Astrocyte (in vitro differentiated cells and primary cell): ENCODE data around the gene ADRB1. TPM values are rescaled to one million over a fixed set of nuclear protein-coding genes. Genes with fewer than 3 reads are reported as not detected.

Source experiments
- DNase-seq: peaks from one replicate; pipeline ENCODE4 v3.0.0-alpha.2; 2010; ENCODE audit warnings: low read depth
- FAIRE-seq: peaks from 2 replicates; lab custom pipeline; 2011; peaks lifted over from hg19 to GRCh38; lab: Jason Lieb, UNC
- H2AFZ ChIP-seq: 2 replicates; pipeline ENCODE4 v1.6.0; 2012; ENCODE audit warnings: low read depth, low read length, inconsistent platforms
- H3K27ac ChIP-seq: 2 replicates; pipeline ENCODE4 v1.5.1; 2011; ENCODE audit warnings: low read depth, low read length, inconsistent platforms
- H3K27me3 ChIP-seq: 2 replicates; pipeline ENCODE4 v1.6.0; 2011; ENCODE audit warnings: low read length, inconsistent platforms; ENCODE audit not compliant: insufficient read depth
- H3K36me3 ChIP-seq: 2 replicates; pipeline ENCODE4 v1.5.1; 2011; ENCODE audit warnings: low read length, inconsistent platforms; ENCODE audit not compliant: insufficient read depth
- H3K4me1 ChIP-seq: 2 replicates; pipeline ENCODE4 v1.5.1; 2011; ENCODE audit warnings: low read length, inconsistent platforms; ENCODE audit not compliant: insufficient read depth
- H3K4me2 ChIP-seq: 2 replicates; pipeline ENCODE4 v1.6.0; 2012; ENCODE audit warnings: low read length, inconsistent platforms
- H3K4me3 ChIP-seq: 2 replicates; pipeline ENCODE4 v1.5.1; 2011; ENCODE audit warnings: low read depth, mild to moderate bottlenecking, low read length, inconsistent platforms; ENCODE audit not compliant: insufficient read depth
- H3K79me2 ChIP-seq: 2 replicates; pipeline ENCODE4 v1.6.0; 2012; ENCODE audit warnings: mild to moderate bottlenecking, low read length, inconsistent platforms; ENCODE audit not compliant: insufficient read depth
- H3K9ac ChIP-seq: 2 replicates; pipeline ENCODE4 v1.6.0; 2012; ENCODE audit warnings: mild to moderate bottlenecking, low read length, inconsistent platforms
- H3K9me3 ChIP-seq: 2 replicates; pipeline ENCODE4 v1.5.1; 2012; ENCODE audit warnings: low read depth, mild to moderate bottlenecking, low read length, inconsistent platforms; ENCODE audit not compliant: insufficient read depth
- H4K20me1 ChIP-seq: 2 replicates; pipeline ENCODE4 v1.6.0; 2012; ENCODE audit warnings: low read length, inconsistent platforms; ENCODE audit not compliant: insufficient read depth
- H3K27ac Mint-ChIP-seq: one replicate; pipeline ENCODE4 v1.8.0; 2021; ENCODE audit warnings: mild to moderate bottlenecking, mixed read lengths; ENCODE audit not compliant: unreplicated experiment
- H3K27me3 Mint-ChIP-seq: one replicate; pipeline ENCODE4 v1.8.0; 2021; ENCODE audit warnings: low read depth, mixed read lengths; ENCODE audit not compliant: unreplicated experiment
- H3K36me3 Mint-ChIP-seq: one replicate; pipeline ENCODE4 v1.8.0; 2021; ENCODE audit warnings: low read depth, mixed read lengths; ENCODE audit not compliant: unreplicated experiment
- H3K4me1 Mint-ChIP-seq: one replicate; pipeline ENCODE4 v1.8.0; 2021; ENCODE audit warnings: low read depth, mixed read lengths; ENCODE audit not compliant: unreplicated experiment
- H3K4me3 Mint-ChIP-seq: one replicate; pipeline ENCODE4 v1.8.0; 2021; ENCODE audit warnings: mild to moderate bottlenecking, moderate library complexity, mixed read lengths; ENCODE audit not compliant: unreplicated experiment
- H3K9me3 Mint-ChIP-seq: one replicate; pipeline ENCODE4 v1.8.0; 2021; ENCODE audit warnings: mild to moderate bottlenecking, mixed read lengths; ENCODE audit not compliant: unreplicated experiment
- CTCF ChIP-seq: IDR thresholded peaks from 2 replicates; pipeline ENCODE4 v1.5.1; 2011; ENCODE audit warnings: low read depth, mild to moderate bottlenecking, inconsistent platforms, low read length, moderate library complexity; ENCODE audit not compliant: insufficient read depth
- EZH2 ChIP-seq: IDR thresholded peaks from 2 replicates; pipeline ENCODE4 v1.6.1; 2012; ENCODE audit warnings: mild to moderate bottlenecking, low read length, inconsistent platforms; ENCODE audit not compliant: insufficient read depth
- total RNA-seq: library from RNA; stranded (reverse); gene quantifications from 2 replicates; pipeline ENCODE4 v1.2.1, GENCODE V29; 2021

ADRB1 gene
- total RNA-seq, 1 donor from 2014 or later: 1.3 TPM

DNA sequence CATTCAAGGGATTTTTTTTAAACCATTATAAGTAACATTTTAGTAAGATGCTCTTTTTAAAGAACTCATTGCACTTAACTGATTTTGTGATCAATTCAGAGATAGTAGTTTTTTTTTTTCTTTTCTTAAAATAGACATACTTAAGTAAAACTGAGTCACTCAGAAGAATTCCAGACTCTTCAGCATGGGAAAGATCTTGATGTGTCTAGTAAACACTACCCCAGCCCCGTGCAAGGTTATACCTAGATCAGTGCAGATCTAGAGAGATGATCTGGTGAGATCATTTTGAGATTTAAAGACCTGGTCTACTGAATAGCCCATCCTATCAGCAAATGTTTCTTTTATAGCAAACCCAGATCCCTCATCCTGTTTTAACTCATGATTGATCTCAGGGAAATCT is 8.6 kb downstream of the ADRB1 start:
- no peaks in the 10 kb centered on the region for H3K4me1 ChIP-seq
- no peak overlapping the region for H3K4me3 Mint-ChIP-seq
- H3K36me3 ChIP-seq: no peaks in the 10 kb centered on the region
- no peak overlapping the region for H3K9ac ChIP-seq
- no peak overlapping the region for H3K27ac ChIP-seq
- H3K9me3 ChIP-seq: no peaks in the 10 kb centered on the region
- FAIRE-seq (no peak), DNase-seq (no peak)
- H3K4me2 ChIP-seq: no peak overlapping the region
- no peak for TF ChIP-seq CTCF
- TF ChIP-seq EZH2: no peak
- H3K9me3 Mint-ChIP-seq: no peaks in the 10 kb centered on the region
- H3K79me2 ChIP-seq: no peaks in the 10 kb centered on the region
- H3K27me3 ChIP-seq: peaks cover 27% of the 10 kb centered on the region
- peaks cover 30% of the 10 kb centered on the region for H3K27me3 Mint-ChIP-seq
- no peak overlapping the region for H3K4me3 ChIP-seq
- no peak overlapping the region for H3K27ac Mint-ChIP-seq
- H3K36me3 Mint-ChIP-seq: no peaks in the 10 kb centered on the region
- H2AFZ ChIP-seq: no peak overlapping the region
- H4K20me1 ChIP-seq: no peaks in the 10 kb centered on the region
- no peaks in the 10 kb centered on the region for H3K4me1 Mint-ChIP-seq

- Mint-ChIP-seq H3K27me3 (peaks cover 24% of the 10 kb centered on the region), H3K9me3 (no peaks in the 10 kb centered on the region), H3K27ac (no peak overlapping the region), H3K4me3 (no peak overlapping the region), H3K36me3 (no peaks in the 10 kb centered on the region), H3K4me1 (peaks cover 2% of the 10 kb centered on the region)
- H3K4me3 ChIP-seq: no peak overlapping the region
- TF ChIP-seq EZH2 (no peak), CTCF (no peak)
- H3K9me3 ChIP-seq: no peaks in the 10 kb centered on the region
- DNase-seq (no peak), FAIRE-seq (no peak)
- no peak overlapping the region for H3K4me2 ChIP-seq
- H3K36me3 ChIP-seq: no peaks in the 10 kb centered on the region
- peaks cover 14% of the 10 kb centered on the region for H3K27me3 ChIP-seq
- H3K9ac ChIP-seq: no peak overlapping the region
- H2AFZ ChIP-seq: no peak overlapping the region
- no peaks in the 10 kb centered on the region for H3K4me1 ChIP-seq
- no peaks in the 10 kb centered on the region for H4K20me1 ChIP-seq
- no peaks in the 10 kb centered on the region for H3K79me2 ChIP-seq
- no peak overlapping the region for H3K27ac ChIP-seq
These were observed 10.3 kb downstream of the ADRB1 start for GRCh38 chr10:114053946-114054345.

DNA sequence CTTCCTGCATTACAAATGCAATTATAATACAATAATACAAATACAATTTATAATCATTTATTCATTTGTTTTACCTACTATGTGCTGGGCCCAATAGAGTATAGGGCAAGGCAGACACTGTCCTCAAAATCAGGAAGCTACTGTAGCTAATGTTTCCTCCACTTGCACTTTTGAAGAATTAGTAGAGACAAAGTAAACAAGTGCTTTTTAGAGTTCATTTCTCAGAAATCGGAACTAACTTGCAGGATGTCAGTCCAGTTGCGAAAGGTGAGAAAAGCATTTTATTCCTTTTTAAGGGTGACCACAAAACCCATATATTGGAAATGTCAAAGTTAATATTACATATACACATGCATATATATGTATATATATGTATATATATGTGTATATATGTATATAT is 14.2 kb downstream of the ADRB1 start:
- Mint-ChIP-seq H3K9me3 (no peaks in the 10 kb centered on the region), H3K4me1 (peaks cover 2% of the 10 kb centered on the region), H3K27ac (no peak overlapping the region), H3K4me3 (no peak overlapping the region), H3K36me3 (no peaks in the 10 kb centered on the region), H3K27me3 (peaks cover 26% of the 10 kb centered on the region)
- no peak for FAIRE-seq
- Histone ChIP-seq H3K27me3 (peaks cover 9% of the 10 kb centered on the region), H3K27ac (no peak overlapping the region), H2AFZ (no peak overlapping the region), H3K9me3 (no peaks in the 10 kb centered on the region), H3K4me2 (no peak overlapping the region), H3K4me1 (no peaks in the 10 kb centered on the region), H3K36me3 (no peaks in the 10 kb centered on the region), H3K4me3 (no peak overlapping the region), H3K9ac (no peak overlapping the region), H3K79me2 (no peaks in the 10 kb centered on the region), H4K20me1 (no peaks in the 10 kb centered on the region)
- TF ChIP-seq EZH2 (no peak), CTCF (no peak)
- no peak for DNase-seq
